Spleen (tissue), 11 donors: ENCODE measurements around the gene NPY2R. TPM values are rescaled to one million over a fixed set of nuclear protein-coding genes. Genes with fewer than 3 reads are reported as not detected.

ENCODE experiments used
- DNase-seq: peaks from one replicate; pipeline ENCODE4 v3.0.0-alpha.2; 2020
- H3K27ac ChIP-seq, 8 donors: fragments of 200-600 bp; sonication (generic) in 7 of 8; 1 replicate in 4 of 8; 2 replicates in 4 of 8; pipeline versions ENCODE4 v1.5.0 to v1.8.0; 2016 to 2021; ENCODE audit warnings: inconsistent platforms in 4 of 8, mild to moderate bottlenecking in 4 of 8, moderate library complexity in 1 of 8
- H3K27me3 ChIP-seq, 7 donors: fragments of 200-600 bp; sonication (generic) in 6 of 7; replicated peaks in 1 of 7; 1 replicate in 4 of 7; 2 replicates in 3 of 7; pipeline versions ENCODE4 v1.5.0 to v1.8.0; 2016 to 2021; ENCODE audit warnings: inconsistent platforms in 3 of 7, mild to moderate bottlenecking in 1 of 7
- H3K36me3 ChIP-seq, 6 donors: fragments of 200-600 bp; sonication (generic) in 5 of 6; 1 replicate in 4 of 6; 2 replicates in 2 of 6; pipeline versions ENCODE4 v1.5.0 to v1.8.0; 2016 to 2021; ENCODE audit warnings: inconsistent platforms in 2 of 6
- H3K4me1 ChIP-seq, 6 donors: fragments of 200-600 bp; sonication (generic) in 5 of 6; 1 replicate in 3 of 6; 2 replicates in 3 of 6; pipeline versions ENCODE4 v1.5.0 to v1.8.0; 2016 to 2021; ENCODE audit warnings: inconsistent platforms in 3 of 6
- H3K4me3 ChIP-seq, 8 donors: fragments of 200-600 bp; sonication (generic) in 7 of 8; 1 replicate in 4 of 8; 2 replicates in 4 of 8; pipeline versions ENCODE4 v1.5.0 to v1.8.0; 2016 to 2021; ENCODE audit warnings: inconsistent platforms in 4 of 8, mild to moderate bottlenecking in 4 of 8, moderate library complexity in 2 of 8
- H3K9me3 ChIP-seq, 8 donors: fragments of 200-600 bp; sonication (generic) in 7 of 8; 1 replicate in 4 of 8; 2 replicates in 4 of 8; pipeline versions ENCODE4 v1.5.0 to v1.8.0; 2016 to 2021; ENCODE audit warnings: inconsistent platforms in 4 of 8
- CTCF ChIP-seq, 11 experiments: fragments of 200-600 bp in 7 of 11; fragments of 450-650 bp in 4 of 11; sonication (generic) in 4 of 11; IDR thresholded peaks in 8 of 11; conservative IDR thresholded peaks in 3 of 11; 1 replicate in 7 of 11; 2 replicates in 4 of 11; pipeline versions ENCODE4 v1.4.0 to v1.8.0; 2016 to 2021; ENCODE audit warnings: antibody characterized with exemption in 11 of 11, inconsistent platforms in 4 of 11, mild to moderate bottlenecking in 1 of 11
- POLR2A ChIP-seq, 3 donors: fragments of 450-650 bp; IDR thresholded peaks; one replicate each; pipeline ENCODE4 v1.5.1; 2017; ENCODE audit warnings: antibody characterized with exemption in 3 of 3, mild to moderate bottlenecking in 1 of 3
- POLR2AphosphoS5 ChIP-seq, 3 donors: sonication (generic); formaldehyde crosslinking; IDR thresholded peaks; one replicate each; pipeline ENCODE4 v1.5.1; 2017; ENCODE audit warnings: antibody characterized with exemption in 3 of 3
- WGBS, 5 donors: extraction: QIAGEN DNeasy Blood & Tissue Kit in 3 of 5; methylation state at CpG; one replicate each; pipeline versions ENCODE4 v1.1.5 to v1.1.7; 2013 to 2018; 5-methylcytosine and 5-hydroxymethylcytosine counted together
- intact Hi-C: fragments of 100-400 bp; cut with DNase I; formaldehyde crosslinking; loops from one replicate; pipeline ENCODE4 v1.15.0; 2023; ENCODE audit warnings: low total_unique reads
- polyA plus RNA-seq, 3 donors: library from polyadenylated mRNA; stranded (reverse); fragments of 200-250 nt; gene quantifications; one replicate each; pipeline ENCODE4 v1.2.1, GENCODE V29; 2013
- total RNA-seq, 7 donors: library from RNA; depleted of rRNA in 3 of 7; stranded (reverse); fragments of >200 nt in 3 of 7; fragmentation: NEBNext Ultra II Directional in 4 of 7; extraction: Animal tissue kit (Norgen Biotek cat#: 25700) in 4 of 7; gene quantifications; one replicate each; pipeline versions ENCODE4 v1.1.0 to v1.2.1, GENCODE V29; 2016 to 2021
- donor health status: healthy with polysubstance abuse.
- donor health status: DM: no; HTN: no; CAD: no; lungs with moderate emphysema.
- donor health status: DM: no; HTN: no; CAD: no.
- donor health status: Bipolar disorder and iron deficiency.
- donor health status: healthy.
- donor health status: DM: no; HTN: no; CAD: no.
- donor health status: DM: yes; HTN: yes; CAD: no.

Gene NPY2R
- total and polyA plus RNA-seq, 10 donors: 0.02 to 1.5 (median 0.03) TPM; not detected in 7

DNA sequence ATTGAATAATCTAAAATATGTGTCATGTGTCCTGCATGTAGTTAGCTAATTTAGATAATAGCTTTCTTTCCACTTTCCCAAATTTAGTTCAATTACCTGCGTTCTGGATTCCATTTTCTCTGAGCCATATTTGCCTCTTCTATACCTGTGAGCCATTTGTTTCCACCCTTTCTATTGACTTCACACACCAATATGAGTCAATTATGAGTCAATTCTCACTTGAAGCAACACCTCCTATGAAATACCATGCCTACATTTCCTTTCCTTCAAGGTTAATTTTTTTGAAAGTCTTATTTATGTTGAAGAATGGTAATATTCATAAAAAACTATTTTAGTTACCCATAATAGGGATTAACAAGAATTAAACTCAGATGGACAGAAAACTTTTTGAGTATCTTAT is 25.8 kb downstream of the NPY2R start:
- Histone ChIP-seq H3K4me3 (no peak overlapping the region), H3K36me3 (no peaks in the 10 kb centered on the region), H3K4me1 (no peaks in the 10 kb centered on the region), H3K9me3 (peaks cover 0 to 5% (median 0%) of the 10 kb centered on the region in 8 donors), H3K27ac (no peak overlapping the region), H3K27me3 (no peaks in the 10 kb centered on the region)
- DNase-seq: no peak
- 74 to 92% (median 90%) methylated on average over 1 of the region's 1 CpG for WGBS, 5 donors
- intact Hi-C loops: no loop called here
- TF ChIP-seq POLR2A (IDR thresholded peaks at IDR 0.05) (no peak), CTCF (IDR thresholded peaks at IDR 0.05 in 8 of 11, conservative IDR thresholded peaks at IDR 0.05 in 3 of 11) (no peak), POLR2AphosphoS5 (IDR thresholded peaks at IDR 0.05) (no peak)

- WGBS, 5 donors: 71 to 83% (median 78%) methylated on average over 1 of the region's 1 CpG
- DNase-seq: no peak
- no peak for TF ChIP-seq POLR2A (IDR thresholded peaks at IDR 0.05)
- no peak for TF ChIP-seq POLR2AphosphoS5 (IDR thresholded peaks at IDR 0.05)
- no peak for TF ChIP-seq CTCF (IDR thresholded peaks at IDR 0.05 in 8 of 11, conservative IDR thresholded peaks at IDR 0.05 in 3 of 11)
- intact Hi-C loops: no loop called here
- Histone ChIP-seq H3K36me3 (no peaks in the 10 kb centered on the region), H3K9me3 (peaks cover 0 to 5% (median 0%) of the 10 kb centered on the region in 8 donors), H3K4me1 (no peaks in the 10 kb centered on the region), H3K4me3 (no peak overlapping the region), H3K27me3 (no peaks in the 10 kb centered on the region), H3K27ac (no peak overlapping the region)
These were observed 29.1 kb downstream of the NPY2R start for GRCh38 chr4:155237567-155237966.

DNA sequence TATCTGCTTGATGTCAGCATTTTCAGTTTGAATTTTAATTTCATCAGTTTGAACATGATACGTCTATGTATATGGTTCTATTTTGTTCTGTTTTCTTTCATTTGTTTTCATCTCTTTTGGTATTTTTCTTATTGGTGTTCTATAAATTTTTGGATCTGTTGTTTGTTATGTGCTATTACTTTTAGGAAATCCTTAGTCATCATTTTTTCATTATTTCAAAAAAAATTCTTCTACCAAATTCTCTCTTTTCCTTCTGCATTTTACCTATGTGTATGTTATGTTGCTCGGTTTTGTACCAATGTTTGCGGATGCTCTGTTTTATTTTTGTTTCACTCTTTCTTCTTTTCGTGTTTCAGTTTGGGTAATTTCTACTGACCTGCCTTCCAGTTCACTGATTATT is 32.8 kb downstream of the NPY2R start:
- Histone ChIP-seq H3K4me3 (no peak overlapping the region), H3K27ac (no peak overlapping the region), H3K36me3 (no peaks in the 10 kb centered on the region), H3K9me3 (peaks cover 0 to 5% (median 0%) of the 10 kb centered on the region in 8 donors), H3K27me3 (peaks cover 0 to under 1% (median 0%) of the 10 kb centered on the region in 7 donors), H3K4me1 (no peaks in the 10 kb centered on the region)
- DNase-seq: no peak
- intact Hi-C loops: no loop called here
- TF ChIP-seq POLR2A (IDR thresholded peaks at IDR 0.05) (no peak), POLR2AphosphoS5 (IDR thresholded peaks at IDR 0.05) (no peak), CTCF (IDR thresholded peaks at IDR 0.05 in 8 of 11, conservative IDR thresholded peaks at IDR 0.05 in 3 of 11) (no peak)
- WGBS, 5 donors: 85 to 95% (median 90%) methylated on average over 4 of the region's 4 CpGs

- intact Hi-C loops: no loop called here
- DNase-seq: no peak
- Histone ChIP-seq H3K36me3 (no peaks in the 10 kb centered on the region), H3K4me3 (no peak overlapping the region), H3K9me3 (peaks cover 0 to 4% (median 0%) of the 10 kb centered on the region in 8 donors), H3K27me3 (peaks cover 0 to 4% (median 0%) of the 10 kb centered on the region in 7 donors), H3K4me1 (no peaks in the 10 kb centered on the region), H3K27ac (no peak overlapping the region)
- TF ChIP-seq CTCF (IDR thresholded peaks at IDR 0.05 in 8 of 11, conservative IDR thresholded peaks at IDR 0.05 in 3 of 11) (no peak), POLR2AphosphoS5 (IDR thresholded peaks at IDR 0.05) (no peak), POLR2A (IDR thresholded peaks at IDR 0.05) (no peak)
These were observed 33.2 kb downstream of the NPY2R start for GRCh38 chr4:155241664-155242063.
